Natural killer cell (primary cell): Measurements from ENCODE around the gene CORIN. TPM values are rescaled to one million over a fixed set of nuclear protein-coding genes. Genes with fewer than 3 reads are reported as not detected.

ENCODE experiments used
- ATAC-seq, 3 donors: fragments of 150-1000 bp in 2 of 3; fragments of 200-7000 bp in 1 of 3; cut with Tn5 transposase; 1 replicate in 1 of 3; 2 replicates in 2 of 3; pipeline ENCODE4 v1.10.0; 2021; ENCODE audit warnings: mild to moderate bottlenecking in 2 of 3, moderate library complexity in 2 of 3
- DNase-seq, 2 donors: peaks; one replicate each; pipeline versions ENCODE4 v3.0.0 to v3.0.0-alpha.2; 2013 to 2021; ENCODE audit warnings: mixed read lengths in 1 of 2
- H3K27ac ChIP-seq: one replicate; pipeline ENCODE4 v1.5.1; 2013; ENCODE audit warnings: mild to moderate bottlenecking, low read length
- H3K27me3 ChIP-seq: one replicate; pipeline ENCODE4 v1.6.1; 2013; ENCODE audit warnings: low read length; ENCODE audit not compliant: control insufficient read depth, insufficient read depth
- H3K36me3 ChIP-seq: one replicate; pipeline ENCODE4 v1.6.1; 2013; ENCODE audit warnings: low read length; ENCODE audit not compliant: control insufficient read depth, insufficient read depth
- H3K4me1 ChIP-seq: one replicate; pipeline ENCODE4 v1.6.1; 2013; ENCODE audit warnings: low read length; ENCODE audit not compliant: control insufficient read depth, insufficient read depth
- H3K4me3 ChIP-seq: one replicate; pipeline ENCODE4 v1.5.1; 2013; ENCODE audit warnings: low read length
- H3K9me3 ChIP-seq: one replicate; pipeline ENCODE4 v1.6.1; 2013; ENCODE audit warnings: low read length; ENCODE audit not compliant: control insufficient read depth, insufficient read depth
- H3K27ac Mint-ChIP-seq, 2 donors: one replicate each; pipeline ENCODE4 v1.8.0; 2022; ENCODE audit warnings: mild to moderate bottlenecking in 2 of 2, mixed read lengths in 2 of 2, moderate library complexity in 1 of 2
- H3K27me3 Mint-ChIP-seq, 2 donors: one replicate each; pipeline ENCODE4 v1.8.0; 2022; ENCODE audit warnings: low read depth in 2 of 2, mixed read lengths in 2 of 2
- H3K36me3 Mint-ChIP-seq: one replicate; pipeline ENCODE4 v1.8.0; 2022; ENCODE audit warnings: mixed read lengths
- H3K4me1 Mint-ChIP-seq, 2 donors: one replicate each; pipeline ENCODE4 v1.8.0; 2022; ENCODE audit warnings: mixed read lengths in 2 of 2
- H3K4me3 Mint-ChIP-seq: one replicate; pipeline ENCODE4 v1.8.0; 2022; ENCODE audit warnings: mild to moderate bottlenecking, moderate library complexity, mixed read lengths
- H3K9me3 Mint-ChIP-seq, 2 donors: one replicate each; pipeline ENCODE4 v1.8.0; 2022; ENCODE audit warnings: mixed read lengths in 2 of 2
- WGBS: methylation state at CpG from one replicate; pipeline ENCODE4 v1.1.7; 2013; ENCODE audit warnings: missing lambda C conversion rate; ENCODE audit not compliant: insufficient coverage; 5-methylcytosine and 5-hydroxymethylcytosine counted together
- intact Hi-C: fragments of 100-400 bp; cut with micrococcal nuclease; formaldehyde crosslinking; loops from one replicate; pipeline ENCODE4 v1.14.2; 2022
- total RNA-seq, 4 donors: library from RNA; stranded (reverse); fragments of 120-200 nt in 1 of 4; gene quantifications; one replicate each; pipeline versions ENCODE4 v1.2.3 to v1.2.4, GENCODE V29; 2013 to 2022
- TF ChIP-seq, protein P1 (sequence below): fragments of 200-600 bp; IDR thresholded peaks from one replicate; pipeline ENCODE4 v1.8.0; 2022; ENCODE audit warnings: antibody characterized with exemption

CORIN gene
- total RNA-seq, 3 donors from 2014 or later (not counting 1 experiment from before 2014, with no cell fraction given): 0.78 TPM; not detected in 2

DNA sequence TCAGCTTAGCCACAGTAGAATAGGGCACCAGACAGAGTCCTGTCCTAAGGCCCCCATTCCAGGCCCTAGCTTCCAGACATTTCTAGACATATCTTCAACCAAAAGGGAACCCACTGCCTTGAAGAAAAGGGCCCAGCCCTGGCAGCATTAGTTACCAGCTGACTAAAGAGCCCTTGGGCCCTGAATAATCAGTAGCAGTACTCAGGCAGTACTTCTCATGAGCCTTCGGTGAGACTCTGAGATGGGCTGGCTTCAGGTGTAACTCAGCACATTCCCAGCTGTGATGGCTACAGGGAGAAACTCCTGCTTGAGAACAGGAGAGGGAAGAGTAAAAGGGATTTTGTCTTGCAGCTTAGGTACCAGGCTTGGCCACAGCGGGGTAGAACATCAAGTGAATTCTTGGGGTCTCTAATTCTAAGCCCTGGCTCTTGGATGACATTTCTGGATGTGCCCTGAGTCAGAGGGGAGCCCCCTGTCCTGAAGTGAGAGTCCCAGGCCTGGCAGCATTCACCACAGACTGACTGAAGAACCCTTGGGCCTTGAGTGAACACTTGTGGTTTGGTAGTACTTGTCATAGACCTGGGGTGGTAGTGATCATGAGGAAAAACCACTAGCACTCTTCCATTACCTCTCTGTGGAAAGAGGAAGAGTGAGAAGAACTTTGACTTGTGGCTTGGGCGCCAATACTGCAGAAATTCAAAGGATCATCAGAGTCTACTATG is 182.7 kb downstream of the CORIN start:
- Mint-ChIP-seq H3K27me3 (peaks cover 9 to 12% of the 10 kb centered on the region in 2 donors), H3K4me1 (no peaks in the 10 kb centered on the region), H3K9me3 (no peaks in the 10 kb centered on the region), H3K4me3 (no peak overlapping the region), H3K36me3 (no peaks in the 10 kb centered on the region), H3K27ac (no peak overlapping the region)
- no peak overlapping the region for H3K4me3 ChIP-seq
- H3K36me3 ChIP-seq: no peaks in the 10 kb centered on the region
- TF ChIP-seq, protein P1, sequence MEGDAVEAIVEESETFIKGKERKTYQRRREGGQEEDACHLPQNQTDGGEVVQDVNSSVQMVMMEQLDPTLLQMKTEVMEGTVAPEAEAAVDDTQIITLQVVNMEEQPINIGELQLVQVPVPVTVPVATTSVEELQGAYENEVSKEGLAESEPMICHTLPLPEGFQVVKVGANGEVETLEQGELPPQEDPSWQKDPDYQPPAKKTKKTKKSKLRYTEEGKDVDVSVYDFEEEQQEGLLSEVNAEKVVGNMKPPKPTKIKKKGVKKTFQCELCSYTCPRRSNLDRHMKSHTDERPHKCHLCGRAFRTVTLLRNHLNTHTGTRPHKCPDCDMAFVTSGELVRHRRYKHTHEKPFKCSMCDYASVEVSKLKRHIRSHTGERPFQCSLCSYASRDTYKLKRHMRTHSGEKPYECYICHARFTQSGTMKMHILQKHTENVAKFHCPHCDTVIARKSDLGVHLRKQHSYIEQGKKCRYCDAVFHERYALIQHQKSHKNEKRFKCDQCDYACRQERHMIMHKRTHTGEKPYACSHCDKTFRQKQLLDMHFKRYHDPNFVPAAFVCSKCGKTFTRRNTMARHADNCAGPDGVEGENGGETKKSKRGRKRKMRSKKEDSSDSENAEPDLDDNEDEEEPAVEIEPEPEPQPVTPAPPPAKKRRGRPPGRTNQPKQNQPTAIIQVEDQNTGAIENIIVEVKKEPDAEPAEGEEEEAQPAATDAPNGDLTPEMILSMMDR: no peak
- ATAC-seq (no peak), DNase-seq (no peak)
- WGBS: 90% methylated on average over 2 of the region's 3 CpGs
- no peak overlapping the region for H3K27ac ChIP-seq
- intact Hi-C loops: no loop called here
- no peaks in the 10 kb centered on the region for H3K27me3 ChIP-seq
- no peaks in the 10 kb centered on the region for H3K4me1 ChIP-seq
- H3K9me3 ChIP-seq: no peaks in the 10 kb centered on the region

DNA sequence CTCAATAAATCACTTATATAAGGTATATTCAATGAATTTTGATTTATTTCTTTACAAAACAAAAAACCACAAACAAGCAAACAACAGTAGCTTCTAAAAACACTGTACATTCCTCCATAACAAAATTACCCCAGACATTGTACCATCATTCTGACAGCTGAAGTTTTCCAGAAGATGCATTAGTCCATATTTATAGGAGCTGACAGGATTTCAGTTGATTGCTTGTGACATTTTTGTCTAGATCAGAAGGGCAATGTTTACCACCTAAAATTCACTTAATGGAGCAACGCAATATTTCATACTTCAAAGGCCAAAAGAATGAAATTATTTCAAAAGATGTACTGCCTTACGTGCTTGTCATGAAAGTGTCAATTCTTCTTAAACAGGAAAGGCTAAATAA is 185.8 kb downstream of the CORIN start:
- no peaks in the 10 kb centered on the region for H3K4me1 ChIP-seq
- no peak for ATAC-seq
- peaks cover 3 to 8% of the 10 kb centered on the region in 2 donors for H3K27me3 Mint-ChIP-seq
- H3K36me3 Mint-ChIP-seq: no peaks in the 10 kb centered on the region
- H3K27ac Mint-ChIP-seq: no peak overlapping the region
- H3K9me3 Mint-ChIP-seq: no peaks in the 10 kb centered on the region
- no peak overlapping the region for H3K27ac ChIP-seq
- H3K9me3 ChIP-seq: no peaks in the 10 kb centered on the region
- no peaks in the 10 kb centered on the region for H3K4me1 Mint-ChIP-seq
- no peaks in the 10 kb centered on the region for H3K36me3 ChIP-seq
- TF ChIP-seq, protein P1: no peak
- H3K27me3 ChIP-seq: no peaks in the 10 kb centered on the region
- no peak overlapping the region for H3K4me3 ChIP-seq
- intact Hi-C loops: no loop called here
- DNase-seq: no peak
- 94% methylated on average over 2 of the region's 2 CpGs for WGBS
- no peak overlapping the region for H3K4me3 Mint-ChIP-seq

DNA sequence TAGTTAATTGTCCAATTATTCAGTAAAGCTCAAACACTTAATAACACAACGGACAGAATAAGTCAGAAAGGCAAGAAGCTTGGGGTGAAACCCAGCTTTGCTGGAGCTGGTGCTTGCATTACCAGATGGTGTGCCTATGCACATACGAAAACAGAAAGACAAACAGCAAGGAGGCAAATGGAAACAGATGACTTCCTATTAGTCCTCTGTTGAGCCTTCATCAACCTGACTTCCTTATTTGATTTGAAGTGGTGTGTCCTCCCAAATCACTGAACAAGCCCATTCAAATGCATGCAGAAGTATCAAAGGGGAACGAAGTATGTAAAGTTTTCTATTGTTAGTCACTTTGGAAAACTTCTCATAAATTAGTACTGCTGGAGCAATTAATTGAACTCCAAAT is 186.6 kb downstream of the CORIN start:
- H3K27me3 ChIP-seq: no peaks in the 10 kb centered on the region
- no peaks in the 10 kb centered on the region for H3K36me3 ChIP-seq
- Mint-ChIP-seq H3K9me3 (no peaks in the 10 kb centered on the region), H3K27me3 (peaks cover 3 to 8% of the 10 kb centered on the region in 2 donors), H3K4me3 (no peak overlapping the region), H3K4me1 (no peaks in the 10 kb centered on the region), H3K36me3 (no peaks in the 10 kb centered on the region), H3K27ac (no peak overlapping the region)
- H3K4me3 ChIP-seq: no peak overlapping the region
- intact Hi-C loops: no loop called here
- H3K9me3 ChIP-seq: no peaks in the 10 kb centered on the region
- no peak overlapping the region for H3K27ac ChIP-seq
- DNase-seq (no peak), ATAC-seq (no peak)
- TF ChIP-seq, protein P1: no peak
- H3K4me1 ChIP-seq: no peaks in the 10 kb centered on the region
- whole genome bisulfite sequencing: 24% methylated on average over 2 of the region's 3 CpGs
